NCI-H146 treated with DMSO at 0.1 percent for 48 hours (cell line): ENCODE data around the gene TFAP2E.

Experiments
- DNase-seq: peaks from one replicate; lab custom pipeline; 2025; ENCODE audit not compliant: unreplicated experiment; lab: John Stamatoyannopoulos, UW

TFAP2E gene

DNA sequence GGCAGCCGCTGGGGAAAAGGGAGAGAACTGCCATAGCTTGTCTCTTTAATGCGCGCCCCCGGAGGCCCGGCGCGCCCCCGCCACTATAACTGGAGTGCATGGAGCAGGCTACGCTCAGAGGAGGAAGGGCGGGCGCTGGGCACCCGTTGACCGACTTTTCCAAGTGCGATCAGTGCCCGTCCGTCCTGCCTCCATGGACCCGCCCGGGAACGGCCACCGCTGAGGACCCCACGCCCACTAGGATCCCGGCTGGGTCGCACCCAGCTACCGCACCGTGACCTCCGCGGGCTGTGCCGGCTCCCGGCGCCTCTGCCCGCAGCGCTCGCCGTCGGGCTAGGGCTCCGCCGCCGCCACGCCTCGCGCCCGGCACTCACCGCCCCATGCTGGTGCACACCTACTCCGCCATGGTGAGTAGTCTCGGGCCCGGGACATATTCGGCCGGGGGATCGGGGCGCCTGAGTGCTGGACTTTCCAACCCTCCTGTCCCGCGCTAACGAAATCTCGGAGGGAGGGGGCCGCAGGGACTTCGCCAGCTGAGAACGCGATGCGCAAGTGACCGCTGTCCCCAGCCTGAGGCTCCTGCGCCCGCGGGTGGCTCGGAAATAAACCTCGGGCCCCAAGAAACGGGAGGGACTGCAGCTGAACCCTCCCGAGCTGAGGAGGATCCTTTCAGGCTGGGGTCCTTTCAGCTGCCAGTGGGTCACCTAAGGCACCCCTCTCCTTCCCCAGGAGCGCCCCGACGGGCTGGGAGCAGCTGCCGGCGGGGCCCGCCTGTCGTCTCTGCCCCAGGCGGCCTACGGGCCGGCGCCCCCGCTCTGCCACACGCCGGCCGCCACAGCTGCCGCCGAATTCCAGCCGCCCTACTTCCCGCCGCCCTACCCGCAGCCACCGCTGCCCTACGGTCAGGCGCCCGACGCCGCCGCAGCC lies at the start of gene TFAP2E:
Gene TFAP2E (plus strand): TSS at position 117 of the 927 bp plus-strand sequence. CDS start 264 bp downstream, at position 381.
- DNase-seq = no peak

DNA sequence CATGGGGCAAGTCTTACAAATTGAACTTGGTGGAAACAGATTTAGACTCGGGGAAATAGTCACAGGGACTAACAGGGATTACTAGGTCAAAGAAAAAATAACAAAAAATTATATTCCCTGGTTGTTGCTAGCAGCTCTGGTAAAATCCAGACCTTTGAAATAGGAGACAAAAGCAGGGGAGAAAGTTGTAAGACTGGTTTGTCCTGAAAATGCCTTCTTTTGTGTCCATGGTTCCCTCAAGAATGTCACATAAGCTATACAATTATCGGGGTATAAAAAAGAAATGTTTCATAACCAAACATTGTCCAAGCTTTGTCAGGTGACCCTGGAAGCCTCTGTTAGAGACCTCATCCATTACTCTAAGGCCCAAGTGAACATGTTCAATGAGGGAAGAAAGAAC lies 49.0 kb upstream of the TFAP2E start:
- no peak for DNase-seq

DNA sequence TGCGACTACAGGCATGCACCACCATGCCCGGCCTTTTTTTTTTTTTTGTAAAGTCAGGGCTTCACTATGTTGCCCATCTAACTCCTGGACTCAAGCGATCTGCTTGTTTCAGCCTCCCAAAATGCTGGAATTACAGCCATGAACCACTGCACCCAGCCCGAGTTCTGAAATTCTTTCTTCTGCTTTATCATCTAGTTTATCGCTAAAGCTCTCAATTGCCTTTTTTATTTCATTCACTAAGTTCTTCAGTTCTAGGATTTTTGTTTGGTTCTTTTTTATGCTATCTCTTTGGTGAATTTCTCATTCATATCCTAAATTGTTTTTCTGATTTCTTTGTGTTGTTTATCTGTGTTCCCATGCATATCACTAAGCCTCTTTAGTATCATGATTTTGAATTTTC lies 42.9 kb upstream of the TFAP2E start:
- no peak for DNase-seq

- DNase-seq = no peak
Observed at GRCh38 chr1:35530946-35531345, 42.2 kb upstream of the TFAP2E start.

DNA sequence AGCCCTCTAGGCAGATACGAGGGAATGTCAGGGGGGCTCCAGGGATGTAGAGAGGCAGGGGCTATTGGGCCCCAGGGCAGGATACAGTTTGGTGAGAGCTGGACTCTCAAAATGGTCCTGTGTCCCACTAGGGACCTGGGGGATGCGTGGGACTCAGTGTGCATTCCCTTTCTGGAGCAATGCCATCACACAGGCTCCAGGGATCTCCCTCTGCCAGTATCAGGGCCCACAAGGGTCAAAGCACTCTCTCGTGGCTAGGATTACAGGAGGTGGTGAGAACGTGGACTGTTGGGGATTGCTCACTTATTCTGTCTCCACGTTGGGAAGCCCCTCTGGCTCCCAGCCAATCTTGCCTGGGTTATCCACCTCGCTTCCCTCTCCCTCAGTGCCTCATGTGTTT lies 41.7 kb upstream of the TFAP2E start:
- DNase-seq = no peak

- no peak for DNase-seq
Observed at GRCh38 chr1:35532497-35533223, 40.5 kb upstream of the TFAP2E start.

- no peak for DNase-seq
Observed at GRCh38 chr1:35533586-35533985, 39.5 kb upstream of the TFAP2E start.

GRCh38 chr1:35535243-35535642 lies 37.9 kb upstream of the TFAP2E start:
- no peak for DNase-seq

DNA sequence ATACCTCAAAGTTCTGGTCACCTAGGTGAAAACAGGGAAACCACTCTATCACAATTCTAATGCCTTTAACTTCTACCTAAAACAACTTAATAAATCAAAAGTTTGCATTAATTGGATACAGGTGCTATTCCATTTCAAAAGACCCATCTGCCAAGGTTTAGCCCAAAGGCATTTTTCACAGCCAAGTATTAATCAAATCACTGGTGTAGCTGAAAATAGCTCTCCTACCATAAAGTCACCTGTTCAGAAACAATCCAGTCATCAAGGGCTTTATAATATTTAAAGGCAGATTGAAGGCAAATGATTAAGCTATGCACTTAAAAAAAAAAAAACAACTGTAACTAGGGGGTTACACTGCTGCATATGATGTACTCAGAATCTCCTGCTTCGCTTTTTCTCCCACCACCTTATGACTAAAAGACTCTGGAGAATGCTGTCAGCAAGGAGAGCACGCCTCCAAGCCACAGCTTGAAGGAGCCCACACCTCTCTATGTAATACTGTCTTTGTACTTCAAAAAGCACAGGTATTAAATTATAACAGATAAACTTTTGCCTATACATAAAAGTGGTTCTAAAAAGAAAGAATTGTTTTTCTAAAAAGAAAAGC lies 36.5 kb upstream of the TFAP2E start:
- no peak for DNase-seq

DNA sequence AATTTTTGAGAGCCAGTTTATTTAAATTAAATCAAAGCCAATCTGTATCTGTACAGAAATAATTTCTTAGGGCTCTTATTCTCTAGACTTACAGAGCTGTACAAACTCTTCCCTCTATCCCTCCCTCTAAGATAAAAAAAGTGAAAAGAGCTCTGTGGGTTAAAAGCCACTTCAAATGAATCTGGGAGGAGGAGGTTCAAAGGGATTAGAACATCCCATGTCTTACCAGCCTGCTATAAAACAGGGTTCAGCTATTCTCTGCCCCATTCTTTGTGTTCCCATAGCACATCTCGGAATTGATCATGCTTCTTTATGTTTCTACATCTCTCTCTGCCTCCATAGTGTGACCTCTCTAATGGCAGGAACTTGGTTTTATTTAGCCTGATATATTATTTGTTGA lies 35.3 kb upstream of the TFAP2E start:
- DNase-seq = no peak

- no peak for DNase-seq
Observed at GRCh38 chr1:35539073-35539823, 33.9 kb upstream of the TFAP2E start.

DNA sequence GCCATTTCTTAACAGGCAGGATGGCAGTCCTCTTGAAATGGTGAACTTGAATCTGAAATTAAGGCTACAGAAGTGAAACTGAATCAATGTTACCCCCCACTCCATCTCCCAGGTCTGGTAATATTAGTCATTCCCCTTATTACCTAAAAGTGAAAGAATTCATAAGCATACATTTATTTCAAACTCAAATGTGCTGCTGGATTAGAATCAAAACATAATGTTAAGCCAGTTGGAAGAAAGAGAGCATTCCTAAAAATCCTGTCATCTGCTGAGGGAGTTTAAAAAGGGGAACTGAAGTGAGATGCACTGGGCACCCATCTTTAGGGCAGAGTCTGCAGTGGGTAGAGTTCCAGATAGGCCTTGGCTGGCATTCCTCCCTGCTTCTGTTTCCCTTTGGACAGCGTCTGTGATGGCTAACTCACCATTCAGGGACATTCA lies 33.3 kb upstream of the TFAP2E start:
- no peak for DNase-seq

DNA sequence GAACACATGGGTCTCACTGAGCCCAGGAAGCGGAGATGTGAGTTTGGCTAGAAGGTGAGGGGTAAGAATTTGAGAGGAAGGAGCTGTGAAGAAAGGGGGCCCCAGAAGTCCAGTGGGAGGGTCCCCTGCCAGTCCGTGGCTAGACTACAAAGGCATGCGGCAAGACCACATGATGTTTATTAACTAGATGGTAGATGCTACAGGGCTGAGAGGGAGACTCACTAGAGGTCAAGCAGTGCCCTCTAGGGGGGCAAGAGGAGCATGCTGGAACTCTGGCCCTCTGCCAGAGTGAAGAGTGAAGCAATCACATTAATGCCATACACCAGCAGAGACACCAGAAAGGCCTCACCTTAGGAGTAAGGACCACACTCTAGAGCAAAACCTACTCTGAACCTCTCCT lies 28.1 kb upstream of the TFAP2E start:
- no peak for DNase-seq

GRCh38 chr1:35546614-35547013 lies 26.5 kb upstream of the TFAP2E start:
- no peak for DNase-seq

DNA sequence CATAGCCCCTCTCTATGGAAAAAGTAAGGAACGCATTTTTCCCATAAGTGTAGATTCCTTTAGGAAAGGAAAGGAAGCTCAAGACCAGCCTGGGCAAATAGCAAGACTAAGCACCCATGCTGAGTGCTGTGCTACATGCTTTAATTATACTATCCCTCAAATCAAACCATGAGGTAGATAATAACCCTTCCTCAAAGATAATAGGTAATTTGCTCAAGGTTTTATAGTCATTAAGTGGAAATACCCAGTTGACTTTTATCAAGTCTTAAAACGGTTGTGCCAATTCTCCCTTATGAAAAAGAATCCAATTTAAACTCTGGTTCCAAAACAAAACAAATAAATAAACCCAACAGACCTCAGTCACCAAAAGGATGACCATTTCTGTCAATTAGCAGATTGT lies 19.3 kb upstream of the TFAP2E start:
- DNase-seq = no peak

GRCh38 chr1:35554266-35555211 lies 18.6 kb upstream of the TFAP2E start:
- DNase-seq = no peak

GRCh38 chr1:35555212-35555584 lies 17.9 kb upstream of the TFAP2E start:
- no peak for DNase-seq

GRCh38 chr1:35555601-35556477 lies 17.3 kb upstream of the TFAP2E start:
- peak; percentile 87 for DNase-seq
